PC-9 (cell line): ENCODE measurements around the gene RAB5IF.
"Not testable (repeated sequence)": the region's sequence is repeated elsewhere in the genome, so short reads cannot be mapped to it uniquely, and the experiment has no call there.

Experiments used
- CTCF ChIP-seq: fragments of 200-600 bp; sonication (generic); conservative IDR thresholded peaks from 2 replicates; pipeline ENCODE4 v1.6.1; 2017; ENCODE audit warnings: mixed run types, antibody characterized with exemption, mild to moderate bottlenecking, moderate library complexity
- EZH2 ChIP-seq: fragments of 200-600 bp; sonication (generic); IDR thresholded peaks from 2 replicates; pipeline ENCODE4 v1.8.0; 2017; ENCODE audit warnings: antibody characterized with exemption, low read depth

DNA sequence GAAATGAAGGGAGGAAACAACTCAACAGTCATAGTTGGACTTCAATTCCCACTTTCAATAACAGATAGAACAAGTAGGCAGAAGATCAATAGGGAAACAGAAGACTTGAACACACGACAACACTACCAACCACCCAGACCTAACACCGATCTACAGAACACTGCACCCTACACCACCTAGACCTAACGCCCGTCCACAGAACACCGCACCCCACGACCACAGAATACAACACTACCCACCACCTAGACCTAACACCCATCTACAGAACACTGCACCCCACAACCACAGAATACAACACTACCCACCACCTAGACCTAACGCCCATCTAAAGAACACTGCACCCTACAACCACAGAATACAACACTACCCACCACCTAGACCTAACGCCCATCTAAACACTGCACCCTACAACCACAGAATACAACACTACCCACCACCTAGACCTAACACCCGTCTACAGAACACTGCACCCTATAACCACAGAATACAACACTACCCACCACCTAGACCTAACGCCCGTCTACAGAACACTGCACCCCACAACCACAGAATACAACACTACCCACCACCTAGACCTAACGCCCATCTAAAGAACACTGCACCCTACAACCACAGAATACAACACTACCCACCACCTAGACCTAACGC, 41.4 kb upstream of the RAB5IF start:
- not testable (repeated sequence) for TF ChIP-seq CTCF, EZH2
